ENCODE results near the gene PADI3. TPM values are rescaled to one million over a fixed set of nuclear protein-coding genes. Genes with fewer than 3 reads are reported as not detected.

PADI3 gene
- total RNA-seq, 1 donor from 2014 or later = not detected

DNA sequence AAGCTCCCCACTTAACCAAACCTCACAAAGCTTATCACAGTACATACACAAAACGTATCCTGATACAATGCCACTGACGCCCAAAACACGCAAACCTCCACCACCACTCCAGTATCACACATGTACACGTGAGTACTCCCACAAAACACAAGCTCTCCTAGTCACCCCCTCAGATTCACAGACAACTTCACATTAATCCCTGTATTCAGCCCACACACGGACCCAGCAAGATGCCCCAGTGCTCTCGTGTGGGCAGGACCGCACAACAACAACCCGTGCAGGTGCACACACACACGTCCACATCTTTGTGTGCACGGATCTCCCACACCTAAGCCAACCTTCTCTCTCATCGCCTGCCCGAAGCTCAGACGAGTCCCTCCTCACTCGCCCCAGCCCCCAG is 26.3 kb upstream of the PADI3 start:
- Mint-ChIP-seq H3K27ac (ENCODE audit: unreplicated experiment) (no peak overlapping the region), H3K4me1 (ENCODE audit: low read depth) (peaks cover 10% of the 10 kb centered on the region), H3K27me3 (ENCODE audit: low read depth) (no peaks in the 10 kb centered on the region), H3K36me3 (ENCODE audit: low read depth) (no peaks in the 10 kb centered on the region), H3K4me3 (ENCODE audit: unreplicated experiment) (no peak overlapping the region), H3K9me3 (ENCODE audit: low read depth) (no peaks in the 10 kb centered on the region)
- no peak for DNase-seq (ENCODE audit: low spot score)
- no peak for TF ChIP-seq CTCF (IDR thresholded peaks at IDR 0.05)

DNA sequence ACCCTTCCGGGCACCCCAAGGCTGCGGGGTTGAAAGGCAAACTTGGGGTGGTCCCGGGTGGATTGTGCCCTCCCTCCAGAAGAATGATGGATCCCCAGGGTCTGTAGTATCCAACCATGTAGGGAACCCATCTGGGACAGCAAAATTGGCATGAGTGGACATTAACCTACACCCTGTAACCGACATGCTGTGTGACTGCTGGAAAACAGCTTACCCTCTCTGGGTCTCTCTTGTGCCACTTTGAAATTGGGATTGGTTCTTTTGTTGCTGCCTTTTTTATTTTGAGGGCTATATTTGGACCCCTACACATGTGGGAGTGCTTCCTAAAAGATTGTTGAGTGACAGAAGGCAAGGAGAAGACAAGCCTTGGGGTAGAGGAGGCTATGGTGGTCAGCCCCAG is 24.5 kb upstream of the PADI3 start:
- Mint-ChIP-seq H3K4me1 (ENCODE audit: low read depth) (peaks cover 11% of the 10 kb centered on the region), H3K36me3 (ENCODE audit: low read depth) (no peaks in the 10 kb centered on the region), H3K27ac (ENCODE audit: unreplicated experiment) (no peak overlapping the region), H3K27me3 (ENCODE audit: low read depth) (no peaks in the 10 kb centered on the region), H3K4me3 (ENCODE audit: unreplicated experiment) (no peak overlapping the region), H3K9me3 (ENCODE audit: low read depth) (no peaks in the 10 kb centered on the region)
- DNase-seq (ENCODE audit: low spot score) = no peak
- TF ChIP-seq CTCF (IDR thresholded peaks at IDR 0.05) = no peak

GRCh38 chr1:17225140-17225539 is 23.8 kb upstream of the PADI3 start:
- Mint-ChIP-seq H3K4me3 (ENCODE audit: unreplicated experiment) (no peak overlapping the region), H3K9me3 (ENCODE audit: low read depth) (no peaks in the 10 kb centered on the region), H3K27me3 (ENCODE audit: low read depth) (no peaks in the 10 kb centered on the region), H3K27ac (ENCODE audit: unreplicated experiment) (no peak overlapping the region), H3K36me3 (ENCODE audit: low read depth) (no peaks in the 10 kb centered on the region), H3K4me1 (ENCODE audit: low read depth) (peaks cover 11% of the 10 kb centered on the region)
- no peak for TF ChIP-seq CTCF (IDR thresholded peaks at IDR 0.05)
- DNase-seq (ENCODE audit: low spot score) = no peak

GRCh38 chr1:17227358-17227915 is 21.5 kb upstream of the PADI3 start:
- DNase-seq (ENCODE audit: low spot score) = no peak
- no peak for TF ChIP-seq CTCF (IDR thresholded peaks at IDR 0.05)
- Mint-ChIP-seq H3K36me3 (ENCODE audit: low read depth) (no peaks in the 10 kb centered on the region), H3K4me1 (ENCODE audit: low read depth) (peaks cover 15% of the 10 kb centered on the region), H3K4me3 (ENCODE audit: unreplicated experiment) (no peak overlapping the region), H3K9me3 (ENCODE audit: low read depth) (no peaks in the 10 kb centered on the region), H3K27me3 (ENCODE audit: low read depth) (no peaks in the 10 kb centered on the region), H3K27ac (ENCODE audit: unreplicated experiment) (peak overlapping the region; percentile 8)

GRCh38 chr1:17228619-17229018 is 20.3 kb upstream of the PADI3 start:
- no peaks in the 10 kb centered on the region for H3K9me3 Mint-ChIP-seq (ENCODE audit: low read depth)
- no peak overlapping the region for H3K4me3 Mint-ChIP-seq (ENCODE audit: unreplicated experiment)
- no peaks in the 10 kb centered on the region for H3K27me3 Mint-ChIP-seq (ENCODE audit: low read depth)
- no peaks in the 10 kb centered on the region for H3K36me3 Mint-ChIP-seq (ENCODE audit: low read depth)
- TF ChIP-seq CTCF (IDR thresholded peaks at IDR 0.05) = no peak
- H3K4me1 Mint-ChIP-seq (ENCODE audit: low read depth) = peaks cover 27% of the 10 kb centered on the region
- H3K27ac Mint-ChIP-seq (ENCODE audit: unreplicated experiment) = no peak overlapping the region
- no peak for DNase-seq (ENCODE audit: low spot score)

Measured in chondrocyte (in vitro differentiated cells).